ENCODE measurements around the gene APBB2.

APBB2 gene

DNA sequence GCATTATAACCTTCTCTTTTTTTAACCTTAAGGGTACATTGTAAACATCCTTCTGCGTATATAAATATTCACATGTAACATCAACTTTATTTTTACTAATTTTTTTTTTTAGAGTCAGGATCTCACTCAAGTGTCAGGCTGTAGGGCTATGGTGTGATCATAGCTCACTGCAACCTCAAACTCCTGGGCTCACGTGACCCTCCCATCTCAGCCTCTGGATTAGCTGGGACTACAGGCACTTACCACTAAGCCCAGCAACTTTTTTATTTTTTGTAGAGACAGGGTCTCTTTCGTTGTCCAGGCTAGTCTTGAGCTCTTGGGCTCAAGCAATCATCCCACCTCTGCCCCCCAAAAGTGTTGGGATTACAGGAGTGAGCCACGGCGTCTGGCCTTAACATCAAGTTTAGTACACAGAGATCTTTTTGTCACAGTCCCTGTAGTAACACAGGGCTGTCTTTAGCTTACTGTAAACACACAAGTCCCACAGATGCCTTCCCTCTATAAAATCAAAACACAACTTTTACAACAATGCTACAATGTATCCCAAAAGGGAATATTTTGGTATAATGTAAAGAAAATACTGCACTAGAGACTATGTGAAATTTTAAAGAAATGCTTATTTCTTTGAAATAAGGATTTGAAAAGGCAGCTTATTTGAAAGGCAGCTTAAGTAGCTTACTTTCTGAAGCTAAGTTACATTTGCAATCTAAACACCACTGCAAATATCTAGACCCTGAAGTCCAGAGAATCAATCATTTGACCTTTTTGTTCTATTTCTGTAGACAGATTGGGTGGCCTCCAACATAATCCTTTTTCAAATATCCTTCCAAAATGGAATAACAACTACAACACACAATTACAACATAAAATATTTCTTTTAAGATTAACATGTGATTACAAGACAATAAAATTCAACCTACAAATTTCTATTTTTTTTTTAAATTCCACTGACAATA, 116.0 kb downstream of the APBB2 start:
- no peak for DNase-seq (ENCODE audit: low spot score)

DNA sequence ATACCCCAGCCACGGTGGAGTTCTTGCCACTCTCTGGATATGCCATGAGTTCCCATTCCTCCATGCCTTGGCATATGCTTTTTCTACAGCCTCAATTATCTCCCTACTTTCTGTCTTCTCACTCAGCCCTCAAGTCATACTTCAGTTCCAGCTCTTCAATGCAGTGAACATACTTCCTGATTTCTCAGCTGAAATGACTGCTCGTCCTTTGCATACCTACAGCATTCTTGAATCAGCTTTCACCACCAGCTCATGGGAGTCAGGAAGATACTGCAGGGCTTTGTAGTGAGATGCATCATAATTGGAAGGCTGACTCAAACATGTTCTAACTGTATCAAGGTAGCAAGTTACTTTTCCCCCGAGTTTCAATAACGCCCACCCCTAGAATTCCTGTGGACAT, 118.4 kb downstream of the APBB2 start:
- TF ChIP-seq, protein P1, sequence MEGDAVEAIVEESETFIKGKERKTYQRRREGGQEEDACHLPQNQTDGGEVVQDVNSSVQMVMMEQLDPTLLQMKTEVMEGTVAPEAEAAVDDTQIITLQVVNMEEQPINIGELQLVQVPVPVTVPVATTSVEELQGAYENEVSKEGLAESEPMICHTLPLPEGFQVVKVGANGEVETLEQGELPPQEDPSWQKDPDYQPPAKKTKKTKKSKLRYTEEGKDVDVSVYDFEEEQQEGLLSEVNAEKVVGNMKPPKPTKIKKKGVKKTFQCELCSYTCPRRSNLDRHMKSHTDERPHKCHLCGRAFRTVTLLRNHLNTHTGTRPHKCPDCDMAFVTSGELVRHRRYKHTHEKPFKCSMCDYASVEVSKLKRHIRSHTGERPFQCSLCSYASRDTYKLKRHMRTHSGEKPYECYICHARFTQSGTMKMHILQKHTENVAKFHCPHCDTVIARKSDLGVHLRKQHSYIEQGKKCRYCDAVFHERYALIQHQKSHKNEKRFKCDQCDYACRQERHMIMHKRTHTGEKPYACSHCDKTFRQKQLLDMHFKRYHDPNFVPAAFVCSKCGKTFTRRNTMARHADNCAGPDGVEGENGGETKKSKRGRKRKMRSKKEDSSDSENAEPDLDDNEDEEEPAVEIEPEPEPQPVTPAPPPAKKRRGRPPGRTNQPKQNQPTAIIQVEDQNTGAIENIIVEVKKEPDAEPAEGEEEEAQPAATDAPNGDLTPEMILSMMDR (IDR thresholded peaks at IDR 0.05; ENCODE audit: extremely low read depth, missing control alignments), result no peak
- DNase-seq (ENCODE audit: low spot score), result no peak

More for the DNA sequence above, 116.0 kb downstream of the APBB2 start:
- TF ChIP-seq, protein P1 (IDR thresholded peaks at IDR 0.05; ENCODE audit: extremely low read depth, missing control alignments), result no peak

DNA sequence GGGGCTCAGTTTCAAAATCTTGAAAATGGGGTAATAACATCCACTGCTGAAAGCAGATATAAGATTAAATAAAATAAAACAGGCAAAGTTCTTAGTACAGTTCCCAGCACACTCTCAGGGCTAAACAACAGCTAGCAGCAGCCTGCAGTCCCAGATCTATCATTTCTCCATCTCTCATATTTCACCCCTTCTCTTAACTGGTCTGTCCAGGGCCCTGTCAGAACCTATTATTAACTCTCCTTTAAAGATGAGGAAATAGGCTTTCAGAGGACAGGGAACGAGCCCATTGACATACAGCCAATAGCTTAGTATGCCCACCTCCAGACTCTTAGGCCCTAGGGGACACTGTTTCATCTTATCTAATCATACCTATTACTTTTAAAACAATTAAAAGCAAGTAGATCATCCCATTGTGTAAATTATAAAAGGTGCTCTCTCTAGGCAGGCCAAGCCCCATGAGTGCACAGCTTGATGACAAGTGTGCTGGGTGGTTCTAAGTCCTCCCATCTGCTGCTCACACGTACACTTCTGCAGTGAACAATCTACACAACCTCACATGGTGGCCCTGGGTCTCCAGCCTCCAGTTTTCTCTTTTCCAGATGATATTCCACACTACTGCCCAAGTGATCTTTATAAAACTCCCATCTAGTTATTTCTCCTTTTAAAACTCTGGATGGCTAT, 119.0 kb downstream of the APBB2 start:
- TF ChIP-seq, protein P1 (IDR thresholded peaks at IDR 0.05; ENCODE audit: extremely low read depth, missing control alignments), result no peak
- no peak for DNase-seq (ENCODE audit: low spot score)

DNA sequence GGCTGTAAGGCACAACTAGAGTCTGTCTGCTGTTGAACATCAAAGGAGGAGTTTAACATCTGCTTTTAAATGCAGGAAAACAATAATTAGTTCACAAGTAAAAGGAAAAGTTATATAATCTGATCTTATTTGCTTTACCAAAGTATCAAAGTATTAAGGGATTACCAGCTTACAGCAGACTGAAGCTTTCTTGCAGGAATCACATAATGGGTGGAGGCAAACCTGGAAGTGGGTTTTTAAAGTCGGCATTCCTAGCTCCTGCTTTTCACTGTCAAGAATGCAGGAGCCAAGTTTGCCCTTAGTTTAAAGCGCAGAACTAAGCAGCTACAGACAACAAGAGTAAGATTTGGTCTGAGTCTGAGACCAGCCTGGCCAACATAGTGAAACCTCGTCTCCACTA, 122.2 kb downstream of the APBB2 start:
- TF ChIP-seq, protein P1 (IDR thresholded peaks at IDR 0.05; ENCODE audit: extremely low read depth, missing control alignments), result no peak
- no peak for DNase-seq (ENCODE audit: low spot score)

DNA sequence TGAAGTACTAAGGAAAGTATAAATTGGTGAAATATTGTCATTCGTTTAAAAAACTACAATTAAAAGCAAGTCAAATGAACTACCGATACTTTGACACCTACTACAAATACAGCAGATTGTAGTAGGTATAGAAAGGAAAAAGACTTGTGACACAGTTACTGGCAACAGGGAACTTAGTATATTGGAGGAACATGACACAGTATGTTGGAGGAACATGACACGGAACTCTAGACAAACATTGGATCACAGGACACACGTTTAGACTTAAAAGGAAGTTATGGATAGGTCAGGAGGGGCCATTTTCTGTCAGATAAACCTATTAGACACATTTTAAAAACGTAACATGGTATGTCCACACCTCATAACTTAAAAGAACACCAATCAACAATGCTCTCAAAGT, 132.5 kb downstream of the APBB2 start:
- DNase-seq (ENCODE audit: low spot score), result no peak
- TF ChIP-seq, protein P1 (IDR thresholded peaks at IDR 0.05; ENCODE audit: extremely low read depth, missing control alignments), result no peak

DNA sequence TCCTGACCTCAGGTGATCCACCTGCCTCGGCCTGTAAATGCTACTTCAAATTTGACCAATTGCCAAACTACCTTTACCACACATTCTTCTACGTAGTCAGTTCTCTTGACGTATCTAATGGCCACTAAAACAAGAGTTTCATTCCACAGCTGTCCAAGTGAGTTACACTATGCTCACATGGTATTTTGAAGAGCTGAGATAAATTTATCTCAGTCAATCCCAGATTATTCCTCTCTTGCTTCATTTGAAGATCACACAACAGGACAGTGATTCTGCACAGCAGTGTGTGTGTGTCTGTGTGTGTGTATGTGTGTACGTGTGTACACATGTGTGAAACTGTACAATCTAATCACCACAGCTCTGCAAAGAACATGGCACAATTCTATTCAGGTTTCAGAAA, 133.4 kb downstream of the APBB2 start:
- no peak for DNase-seq (ENCODE audit: low spot score)
- TF ChIP-seq, protein P1 (IDR thresholded peaks at IDR 0.05; ENCODE audit: extremely low read depth, missing control alignments), result no peak

All from GM20000 (cell line).